K562 (cell line): ENCODE measurements around the gene PRCC. TPM values are rescaled to one million over a fixed set of nuclear protein-coding genes. Genes with fewer than 3 reads are reported as not detected.
A peak's percentile ranks its signal among the peaks of the same experiment; 100 is the strongest.

ENCODE experiments used
- MAFG ChIP-seq: fragments of 450-650 bp; conservative IDR thresholded peaks from 2 replicates; pipeline ENCODE4 v1.6.1; 2016; ENCODE audit warnings: missing genetic modification characterization, missing compliant biosample characterization
- MTA3 ChIP-seq: fragments of 450-650 bp; formaldehyde crosslinking; IDR thresholded peaks from 2 replicates; pipeline ENCODE4 v1.6.1; 2017; ENCODE audit warnings: mild to moderate bottlenecking, borderline replicate concordance
- NBN ChIP-seq: fragments of 450-650 bp; IDR thresholded peaks from 2 replicates; pipeline ENCODE4 v1.6.1; 2016; ENCODE audit warnings: low read depth, mild to moderate bottlenecking
- NR2C1 ChIP-seq, 2 experiments: fragments of 450-650 bp; IDR thresholded peaks; 2 replicates each; pipeline ENCODE4 v1.6.1; 2017; ENCODE audit warnings: mild to moderate bottlenecking in 2 of 2, antibody characterized with exemption in 1 of 2, inconsistent platforms in 1 of 2, missing compliant biosample characterization in 1 of 2, missing genetic modification characterization in 1 of 2
- SMARCE1 ChIP-seq: fragments of 450-650 bp; IDR thresholded peaks from 2 replicates; pipeline ENCODE4 v1.7.1; 2016; ENCODE audit warnings: mild to moderate bottlenecking
- polyA plus RNA-seq, 8 experiments: library from polyadenylated mRNA; depleted of rRNA in 4 of 8; stranded (reverse) in 5 of 8; unstranded in 3 of 8; fragments of >200 nt; fragmentation: Nextera tagmentation in 2 of 8; fragmentation: Illumina TruSeq in 1 of 8; extraction: Ambion mirVana in 2 of 8; extraction: Trizol in 1 of 8; gene quantifications; 2 replicates each; pipeline versions ENCODE4 v1.2.1 to v1.2.3, GENCODE V29; 2011 to 2014; ENCODE audit warnings: inconsistent platforms in 1 of 8, missing spikeins in 1 of 8
- total RNA-seq, 7 experiments: library from RNA; depleted of rRNA in 6 of 7; stranded (reverse); fragments of >200 nt in 6 of 7; fragmentation: Illumina TruSeq in 2 of 7; extraction: Trizol in 2 of 7; gene quantifications; 2 replicates each; pipeline versions ENCODE4 v1.2.1 to v1.2.3, GENCODE V29; 2011 to 2021; ENCODE audit warnings: low replicate concordance in 1 of 7
- TF ChIP-seq, protein P1 (sequence below): sonication (generic); formaldehyde crosslinking; IDR thresholded peaks from 2 replicates; pipeline ENCODE4 v1.8.0; 2022; ENCODE audit warnings: missing genetic modification reagents, mild to moderate bottlenecking, moderate library complexity, borderline replicate concordance
- TF ChIP-seq, protein P2 (sequence below): conservative IDR thresholded peaks from 2 replicates; pipeline ENCODE4 v1.6.1; 2011; ENCODE audit warnings: low read depth, mild to moderate bottlenecking, low read length; ENCODE audit not compliant: control insufficient read depth
- TF ChIP-seq, protein P3 (sequence below): fragments of 200-800 bp; sonication (Bioruptor generic); IDR thresholded peaks from 2 replicates; pipeline ENCODE4 v1.6.1; 2017; ENCODE audit warnings: missing genetic modification characterization, missing compliant biosample characterization
- TF ChIP-seq, protein P4 (sequence below): IDR thresholded peaks from 2 replicates; pipeline ENCODE4 v1.6.1; 2011; ENCODE audit not compliant: insufficient read length; ENCODE audit errors: extremely low read depth
- TF ChIP-seq, protein P5 (sequence below): sonication (generic); formaldehyde crosslinking; IDR thresholded peaks from 2 replicates; pipeline ENCODE4 v1.8.1; 2023; ENCODE audit warnings: mild to moderate bottlenecking, missing genetic modification reagents
- TF ChIP-seq, protein P6 (sequence below): sonication (generic); formaldehyde crosslinking; IDR thresholded peaks from 2 replicates; pipeline ENCODE4 v1.8.0; 2022; ENCODE audit warnings: missing genetic modification reagents, mild to moderate bottlenecking, borderline replicate concordance
- TF ChIP-seq, protein P7 (sequence below): sonication (generic); formaldehyde crosslinking; IDR thresholded peaks from 2 replicates; pipeline ENCODE4 v1.8.0; 2022; ENCODE audit warnings: mild to moderate bottlenecking, missing genetic modification reagents
- TF ChIP-seq, protein P8 (sequence below), 2 experiments: fragments of 450-650 bp; conservative IDR thresholded peaks; 2 replicates each; pipeline ENCODE4 v1.6.1; 2017; ENCODE audit warnings: mild to moderate bottlenecking in 2 of 2, moderate library complexity in 2 of 2

Gene PRCC
- total and polyA plus RNA-seq, 9 of the 15 experiments (the other 6 are each of a cell fraction or from before 2014, with no cell fraction given): 23.9 to 201 (median 41.1) TPM

DNA sequence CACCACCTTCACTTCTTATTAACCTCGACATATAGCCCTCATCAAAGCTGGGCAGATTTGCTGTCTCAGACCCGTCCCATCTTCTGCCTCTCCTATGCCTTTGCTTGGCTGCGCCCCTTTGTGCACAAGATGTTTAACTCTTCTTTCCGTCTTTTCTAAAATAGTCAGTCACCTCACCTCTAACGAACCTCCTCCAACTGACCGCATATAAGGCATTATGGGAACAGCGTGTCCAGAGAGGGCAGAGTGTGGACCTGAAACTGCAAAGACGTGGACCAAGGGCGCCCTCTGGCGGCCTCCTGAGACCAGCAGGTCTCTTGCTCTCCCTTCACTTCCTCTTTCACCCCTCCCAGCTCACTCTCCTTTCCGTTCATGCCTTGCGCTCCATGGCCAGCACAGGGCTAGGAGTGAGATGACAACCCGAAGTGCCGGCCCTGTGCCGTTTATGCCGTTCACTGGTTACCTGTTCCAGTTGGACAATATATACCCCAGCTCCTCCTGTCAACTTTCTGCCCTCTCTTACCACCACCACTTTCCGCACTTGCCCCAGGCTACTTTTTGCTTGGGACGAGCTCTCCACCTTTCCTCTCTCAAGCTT, 41.6 kb upstream of the PRCC start (continued):
- TF ChIP-seq SMARCE1 (peak; percentile 43; the same call in 1 of the 2 replicates), NR2C1 (IDR thresholded peaks at IDR 0.05) (0 out of 2 replicates have a peak, but pooled peaks have one; percentile 42), NR2C1 (tag; IDR thresholded peaks at IDR 0.05) (no peak), NBN (peak; percentile 75; the same call in 1 of the 2 replicates), MTA3 (peak; percentile 36; the same call in 1 of the 2 replicates), MAFG (tag) (no peak)
- TF ChIP-seq, protein P1, sequence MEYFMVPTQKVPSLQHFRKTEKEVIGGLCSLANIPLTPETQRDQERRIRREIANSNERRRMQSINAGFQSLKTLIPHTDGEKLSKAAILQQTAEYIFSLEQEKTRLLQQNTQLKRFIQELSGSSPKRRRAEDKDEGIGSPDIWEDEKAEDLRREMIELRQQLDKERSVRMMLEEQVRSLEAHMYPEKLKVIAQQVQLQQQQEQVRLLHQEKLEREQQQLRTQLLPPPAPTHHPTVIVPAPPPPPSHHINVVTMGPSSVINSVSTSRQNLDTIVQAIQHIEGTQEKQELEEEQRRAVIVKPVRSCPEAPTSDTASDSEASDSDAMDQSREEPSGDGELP (CRISPR knock-in tag): peak; percentile 85
- TF ChIP-seq, protein P2, sequence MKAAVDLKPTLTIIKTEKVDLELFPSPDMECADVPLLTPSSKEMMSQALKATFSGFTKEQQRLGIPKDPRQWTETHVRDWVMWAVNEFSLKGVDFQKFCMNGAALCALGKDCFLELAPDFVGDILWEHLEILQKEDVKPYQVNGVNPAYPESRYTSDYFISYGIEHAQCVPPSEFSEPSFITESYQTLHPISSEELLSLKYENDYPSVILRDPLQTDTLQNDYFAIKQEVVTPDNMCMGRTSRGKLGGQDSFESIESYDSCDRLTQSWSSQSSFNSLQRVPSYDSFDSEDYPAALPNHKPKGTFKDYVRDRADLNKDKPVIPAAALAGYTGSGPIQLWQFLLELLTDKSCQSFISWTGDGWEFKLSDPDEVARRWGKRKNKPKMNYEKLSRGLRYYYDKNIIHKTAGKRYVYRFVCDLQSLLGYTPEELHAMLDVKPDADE: peak; percentile 67; the same call in 1 of the 2 replicates
- TF ChIP-seq, protein P3, sequence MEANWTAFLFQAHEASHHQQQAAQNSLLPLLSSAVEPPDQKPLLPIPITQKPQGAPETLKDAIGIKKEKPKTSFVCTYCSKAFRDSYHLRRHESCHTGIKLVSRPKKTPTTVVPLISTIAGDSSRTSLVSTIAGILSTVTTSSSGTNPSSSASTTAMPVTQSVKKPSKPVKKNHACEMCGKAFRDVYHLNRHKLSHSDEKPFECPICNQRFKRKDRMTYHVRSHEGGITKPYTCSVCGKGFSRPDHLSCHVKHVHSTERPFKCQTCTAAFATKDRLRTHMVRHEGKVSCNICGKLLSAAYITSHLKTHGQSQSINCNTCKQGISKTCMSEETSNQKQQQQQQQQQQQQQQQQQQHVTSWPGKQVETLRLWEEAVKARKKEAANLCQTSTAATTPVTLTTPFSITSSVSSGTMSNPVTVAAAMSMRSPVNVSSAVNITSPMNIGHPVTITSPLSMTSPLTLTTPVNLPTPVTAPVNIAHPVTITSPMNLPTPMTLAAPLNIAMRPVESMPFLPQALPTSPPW (CRISPR knock-in tag): peak; percentile 68
- TF ChIP-seq, protein P4, sequence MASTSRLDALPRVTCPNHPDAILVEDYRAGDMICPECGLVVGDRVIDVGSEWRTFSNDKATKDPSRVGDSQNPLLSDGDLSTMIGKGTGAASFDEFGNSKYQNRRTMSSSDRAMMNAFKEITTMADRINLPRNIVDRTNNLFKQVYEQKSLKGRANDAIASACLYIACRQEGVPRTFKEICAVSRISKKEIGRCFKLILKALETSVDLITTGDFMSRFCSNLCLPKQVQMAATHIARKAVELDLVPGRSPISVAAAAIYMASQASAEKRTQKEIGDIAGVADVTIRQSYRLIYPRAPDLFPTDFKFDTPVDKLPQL: no peak
- TF ChIP-seq, protein P5, sequence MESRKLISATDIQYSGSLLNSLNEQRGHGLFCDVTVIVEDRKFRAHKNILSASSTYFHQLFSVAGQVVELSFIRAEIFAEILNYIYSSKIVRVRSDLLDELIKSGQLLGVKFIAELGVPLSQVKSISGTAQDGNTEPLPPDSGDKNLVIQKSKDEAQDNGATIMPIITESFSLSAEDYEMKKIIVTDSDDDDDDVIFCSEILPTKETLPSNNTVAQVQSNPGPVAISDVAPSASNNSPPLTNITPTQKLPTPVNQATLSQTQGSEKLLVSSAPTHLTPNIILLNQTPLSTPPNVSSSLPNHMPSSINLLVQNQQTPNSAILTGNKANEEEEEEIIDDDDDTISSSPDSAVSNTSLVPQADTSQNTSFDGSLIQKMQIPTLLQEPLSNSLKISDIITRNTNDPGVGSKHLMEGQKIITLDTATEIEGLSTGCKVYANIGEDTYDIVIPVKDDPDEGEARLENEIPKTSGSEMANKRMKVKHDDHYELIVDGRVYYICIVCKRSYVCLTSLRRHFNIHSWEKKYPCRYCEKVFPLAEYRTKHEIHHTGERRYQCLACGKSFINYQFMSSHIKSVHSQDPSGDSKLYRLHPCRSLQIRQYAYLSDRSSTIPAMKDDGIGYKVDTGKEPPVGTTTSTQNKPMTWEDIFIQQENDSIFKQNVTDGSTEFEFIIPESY: peak; percentile 72
- TF ChIP-seq, protein P6, sequence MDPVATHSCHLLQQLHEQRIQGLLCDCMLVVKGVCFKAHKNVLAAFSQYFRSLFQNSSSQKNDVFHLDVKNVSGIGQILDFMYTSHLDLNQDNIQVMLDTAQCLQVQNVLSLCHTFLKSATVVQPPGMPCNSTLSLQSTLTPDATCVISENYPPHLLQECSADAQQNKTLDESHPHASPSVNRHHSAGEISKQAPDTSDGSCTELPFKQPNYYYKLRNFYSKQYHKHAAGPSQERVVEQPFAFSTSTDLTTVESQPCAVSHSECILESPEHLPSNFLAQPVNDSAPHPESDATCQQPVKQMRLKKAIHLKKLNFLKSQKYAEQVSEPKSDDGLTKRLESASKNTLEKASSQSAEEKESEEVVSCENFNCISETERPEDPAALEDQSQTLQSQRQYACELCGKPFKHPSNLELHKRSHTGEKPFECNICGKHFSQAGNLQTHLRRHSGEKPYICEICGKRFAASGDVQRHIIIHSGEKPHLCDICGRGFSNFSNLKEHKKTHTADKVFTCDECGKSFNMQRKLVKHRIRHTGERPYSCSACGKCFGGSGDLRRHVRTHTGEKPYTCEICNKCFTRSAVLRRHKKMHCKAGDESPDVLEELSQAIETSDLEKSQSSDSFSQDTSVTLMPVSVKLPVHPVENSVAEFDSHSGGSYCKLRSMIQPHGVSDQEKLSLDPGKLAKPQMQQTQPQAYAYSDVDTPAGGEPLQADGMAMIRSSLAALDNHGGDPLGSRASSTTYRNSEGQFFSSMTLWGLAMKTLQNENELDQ (CRISPR knock-in tag): no peak
- TF ChIP-seq, protein P7, sequence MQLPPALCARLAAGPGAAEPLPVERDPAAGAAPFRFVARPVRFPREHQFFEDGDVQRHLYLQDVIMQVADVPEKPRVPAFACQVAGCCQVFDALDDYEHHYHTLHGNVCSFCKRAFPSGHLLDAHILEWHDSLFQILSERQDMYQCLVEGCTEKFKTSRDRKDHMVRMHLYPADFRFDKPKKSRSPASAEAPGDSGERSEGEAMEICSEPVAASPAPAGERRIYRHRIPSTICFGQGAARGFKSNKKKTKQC (CRISPR knock-in tag): 0 out of 2 replicates have a peak, but pooled peaks have one; percentile 45
- TF ChIP-seq, protein P8, sequence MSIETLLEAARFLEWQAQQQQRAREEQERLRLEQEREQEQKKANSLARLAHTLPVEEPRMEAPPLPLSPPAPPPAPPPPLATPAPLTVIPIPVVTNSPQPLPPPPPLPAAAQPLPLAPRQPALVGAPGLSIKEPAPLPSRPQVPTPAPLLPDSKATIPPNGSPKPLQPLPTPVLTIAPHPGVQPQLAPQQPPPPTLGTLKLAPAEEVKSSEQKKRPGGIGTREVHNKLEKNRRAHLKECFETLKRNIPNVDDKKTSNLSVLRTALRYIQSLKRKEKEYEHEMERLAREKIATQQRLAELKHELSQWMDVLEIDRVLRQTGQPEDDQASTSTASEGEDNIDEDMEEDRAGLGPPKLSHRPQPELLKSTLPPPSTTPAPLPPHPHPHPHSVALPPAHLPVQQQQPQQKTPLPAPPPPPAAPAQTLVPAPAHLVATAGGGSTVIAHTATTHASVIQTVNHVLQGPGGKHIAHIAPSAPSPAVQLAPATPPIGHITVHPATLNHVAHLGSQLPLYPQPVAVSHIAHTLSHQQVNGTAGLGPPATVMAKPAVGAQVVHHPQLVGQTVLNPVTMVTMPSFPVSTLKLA (conservative IDR thresholded peaks at IDR 0.05): peak; percentile 74 to 76
